ENCODE measurements around the gene CARD8.

DNA sequence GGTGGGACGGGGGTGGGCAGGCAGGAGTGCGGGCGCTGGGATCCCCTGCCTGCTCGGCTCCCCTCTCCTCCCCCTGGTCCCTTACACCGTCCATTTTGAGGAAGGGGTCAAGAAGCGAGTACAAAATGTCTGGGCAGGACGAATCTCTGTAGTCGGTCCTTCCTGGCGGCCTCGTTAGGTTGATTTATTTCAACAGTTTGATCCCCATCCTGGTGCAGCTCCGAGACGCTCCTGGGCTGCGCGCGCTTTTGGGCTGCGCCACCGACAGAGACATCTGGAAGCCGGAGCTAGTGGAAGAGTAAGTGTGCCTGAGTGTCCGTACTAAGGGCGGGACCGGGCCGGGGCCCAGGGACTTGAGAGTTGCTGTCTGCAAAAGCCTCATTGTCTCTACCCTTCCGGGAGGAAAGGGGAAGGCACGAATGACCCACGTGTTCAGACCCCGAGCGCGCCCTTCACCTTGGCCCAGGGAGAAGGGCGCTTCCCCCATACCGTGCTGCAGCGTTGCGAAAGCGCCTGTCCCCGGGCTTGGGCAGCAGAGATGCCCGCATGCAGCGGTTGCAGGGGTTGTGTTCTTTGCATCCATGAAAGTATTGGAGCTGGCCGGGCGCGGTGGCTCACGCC is 15.9 kb upstream of the CARD8 start:
- TF ChIP-seq, protein P1, sequence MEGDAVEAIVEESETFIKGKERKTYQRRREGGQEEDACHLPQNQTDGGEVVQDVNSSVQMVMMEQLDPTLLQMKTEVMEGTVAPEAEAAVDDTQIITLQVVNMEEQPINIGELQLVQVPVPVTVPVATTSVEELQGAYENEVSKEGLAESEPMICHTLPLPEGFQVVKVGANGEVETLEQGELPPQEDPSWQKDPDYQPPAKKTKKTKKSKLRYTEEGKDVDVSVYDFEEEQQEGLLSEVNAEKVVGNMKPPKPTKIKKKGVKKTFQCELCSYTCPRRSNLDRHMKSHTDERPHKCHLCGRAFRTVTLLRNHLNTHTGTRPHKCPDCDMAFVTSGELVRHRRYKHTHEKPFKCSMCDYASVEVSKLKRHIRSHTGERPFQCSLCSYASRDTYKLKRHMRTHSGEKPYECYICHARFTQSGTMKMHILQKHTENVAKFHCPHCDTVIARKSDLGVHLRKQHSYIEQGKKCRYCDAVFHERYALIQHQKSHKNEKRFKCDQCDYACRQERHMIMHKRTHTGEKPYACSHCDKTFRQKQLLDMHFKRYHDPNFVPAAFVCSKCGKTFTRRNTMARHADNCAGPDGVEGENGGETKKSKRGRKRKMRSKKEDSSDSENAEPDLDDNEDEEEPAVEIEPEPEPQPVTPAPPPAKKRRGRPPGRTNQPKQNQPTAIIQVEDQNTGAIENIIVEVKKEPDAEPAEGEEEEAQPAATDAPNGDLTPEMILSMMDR (IDR thresholded peaks at IDR 0.05; ENCODE audit: insufficient read depth, low read length, poor library complexity, severe bottlenecking), result no peak
- TF ChIP-seq EZH2phosphoT487 (conservative IDR thresholded peaks at IDR 0.05; ENCODE audit: low read length), result no peak

Measured in SU-DHL-6 (cell line).